Type B pancreatic cell (in vitro differentiated cells): ENCODE results near the gene ARHGEF28. TPM values are rescaled to one million over a fixed set of nuclear protein-coding genes. Genes with fewer than 3 reads are reported as not detected.
A peak's percentile ranks its signal among the peaks of the same experiment; 100 is the strongest.

ENCODE experiments used
- DNase-seq: peaks from one replicate; pipeline ENCODE4 v3.0.0; 2021; ENCODE audit warnings: mixed read lengths; ENCODE audit not compliant: unreplicated experiment; ENCODE audit errors: extremely low spot score
- H3K27ac Mint-ChIP-seq: 2 replicates; pipeline ENCODE4 v1.8.0; 2021; ENCODE audit warnings: mild to moderate bottlenecking, mixed read lengths
- H3K27me3 Mint-ChIP-seq: 2 replicates; pipeline ENCODE4 v1.8.0; 2021; ENCODE audit warnings: mixed read lengths
- H3K36me3 Mint-ChIP-seq: 2 replicates; pipeline ENCODE4 v1.8.0; 2021; ENCODE audit warnings: mixed read lengths
- H3K4me1 Mint-ChIP-seq: one replicate; pipeline ENCODE4 v1.8.0; 2021; ENCODE audit warnings: mixed read lengths; ENCODE audit not compliant: unreplicated experiment
- H3K4me3 Mint-ChIP-seq: 2 replicates; pipeline ENCODE4 v1.8.0; 2021; ENCODE audit warnings: mild to moderate bottlenecking, mixed read lengths
- H3K9me3 Mint-ChIP-seq: 2 replicates; pipeline ENCODE4 v1.8.0; 2021; ENCODE audit warnings: mixed read lengths
- CTCF ChIP-seq: fragments of 200-600 bp; sonication (generic); conservative IDR thresholded peaks from 2 replicates; pipeline ENCODE4 v1.5.0; 2021; ENCODE audit warnings: antibody characterized with exemption, mild to moderate bottlenecking
- total RNA-seq: library from RNA; stranded (reverse); gene quantifications from 2 replicates; pipeline ENCODE4 v1.2.1, GENCODE V29; 2021; ENCODE audit warnings: low replicate concordance

ARHGEF28 gene
- total RNA-seq, 1 donor from 2014 or later, result 24.9 TPM

- Mint-ChIP-seq H3K27ac (peak overlapping the region; percentile 13), H3K4me1 (peaks cover 14% of the 10 kb centered on the region)
Observed at GRCh38 chr5:73895471-73895870, 269.5 kb downstream of the ARHGEF28 start.

GRCh38 chr5:73896097-73896496, 270.1 kb downstream of the ARHGEF28 start:
- no peak for DNase-seq
- H3K4me3 Mint-ChIP-seq, result no peak overlapping the region
- H3K27ac Mint-ChIP-seq, result no peak overlapping the region
- H3K9me3 Mint-ChIP-seq, result no peaks in the 10 kb centered on the region
- H3K27me3 Mint-ChIP-seq, result no peaks in the 10 kb centered on the region
- H3K36me3 Mint-ChIP-seq, result peaks cover 29% of the 10 kb centered on the region
- TF ChIP-seq CTCF, result no peak
- peaks cover 20% of the 10 kb centered on the region for H3K4me1 Mint-ChIP-seq

More at GRCh38 chr5:73895471-73895870, 269.5 kb downstream of the ARHGEF28 start:
- DNase-seq, result no peak
- Mint-ChIP-seq H3K27me3 (no peaks in the 10 kb centered on the region), H3K36me3 (peaks cover 27% of the 10 kb centered on the region), H3K4me3 (no peak overlapping the region), H3K9me3 (no peaks in the 10 kb centered on the region)
- TF ChIP-seq CTCF, result no peak

- no peak overlapping the region for H3K4me3 Mint-ChIP-seq
- H3K36me3 Mint-ChIP-seq, result peaks cover 29% of the 10 kb centered on the region
- H3K27ac Mint-ChIP-seq, result no peak overlapping the region
- H3K4me1 Mint-ChIP-seq, result peaks cover 24% of the 10 kb centered on the region
- no peak for TF ChIP-seq CTCF
- no peak for DNase-seq
- no peaks in the 10 kb centered on the region for H3K9me3 Mint-ChIP-seq
- H3K27me3 Mint-ChIP-seq, result no peaks in the 10 kb centered on the region
Observed at GRCh38 chr5:73896668-73897067, 270.7 kb downstream of the ARHGEF28 start.

- no peaks in the 10 kb centered on the region for H3K9me3 Mint-ChIP-seq
- H3K27ac Mint-ChIP-seq, result no peak overlapping the region
- no peak for DNase-seq
- H3K4me3 Mint-ChIP-seq, result no peak overlapping the region
- H3K36me3 Mint-ChIP-seq, result peaks cover 25% of the 10 kb centered on the region
- H3K27me3 Mint-ChIP-seq, result no peaks in the 10 kb centered on the region
- peaks cover 32% of the 10 kb centered on the region for H3K4me1 Mint-ChIP-seq
- TF ChIP-seq CTCF, result no peak
Observed at GRCh38 chr5:73897893-73898292, 271.9 kb downstream of the ARHGEF28 start.

- H3K27me3 Mint-ChIP-seq, result no peaks in the 10 kb centered on the region
- TF ChIP-seq CTCF, result no peak
- peaks cover 37% of the 10 kb centered on the region for H3K4me1 Mint-ChIP-seq
- DNase-seq, result no peak
- no peaks in the 10 kb centered on the region for H3K9me3 Mint-ChIP-seq
- no peak overlapping the region for H3K27ac Mint-ChIP-seq
- no peak overlapping the region for H3K4me3 Mint-ChIP-seq
- H3K36me3 Mint-ChIP-seq, result peaks cover 19% of the 10 kb centered on the region
Observed at GRCh38 chr5:73899055-73899454, 273.1 kb downstream of the ARHGEF28 start.

- Mint-ChIP-seq H3K4me1 (peaks cover 37% of the 10 kb centered on the region), H3K9me3 (no peaks in the 10 kb centered on the region)
Observed at GRCh38 chr5:73899916-73900315, 273.9 kb downstream of the ARHGEF28 start.

More at GRCh38 chr5:73899916-73900315, 273.9 kb downstream of the ARHGEF28 start:
- TF ChIP-seq CTCF, result no peak
- no peak overlapping the region for H3K27ac Mint-ChIP-seq
- no peak overlapping the region for H3K4me3 Mint-ChIP-seq
- no peak for DNase-seq
- peaks cover 15% of the 10 kb centered on the region for H3K36me3 Mint-ChIP-seq
- H3K27me3 Mint-ChIP-seq, result no peaks in the 10 kb centered on the region
